ENCODE results near the gene FYN.

DNA sequence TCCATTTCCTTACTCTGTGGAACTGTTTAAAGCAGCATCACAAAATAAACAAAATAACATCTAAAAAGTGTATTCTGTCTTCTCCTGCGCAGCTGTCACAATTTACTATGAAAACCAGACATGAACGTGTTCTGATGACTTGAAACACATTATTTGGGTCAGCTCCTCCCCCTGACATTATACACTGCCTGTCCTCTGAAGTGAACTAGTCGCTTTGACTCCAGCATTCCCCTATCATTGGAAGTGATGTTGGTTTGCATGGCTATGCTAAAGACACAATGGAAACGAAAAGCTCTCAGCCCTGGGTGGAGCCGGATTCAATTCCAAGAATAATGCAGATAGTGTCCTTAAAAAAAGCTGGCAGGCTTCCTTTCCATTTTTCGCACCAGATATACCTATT lies 125.9 kb downstream of the FYN start:
- TF ChIP-seq CEBPB (IDR thresholded peaks at IDR 0.05): no peak
- TF ChIP-seq RAD21 (IDR thresholded peaks at IDR 0.05; ENCODE audit: low read depth): no peak
- TF ChIP-seq, protein P1, sequence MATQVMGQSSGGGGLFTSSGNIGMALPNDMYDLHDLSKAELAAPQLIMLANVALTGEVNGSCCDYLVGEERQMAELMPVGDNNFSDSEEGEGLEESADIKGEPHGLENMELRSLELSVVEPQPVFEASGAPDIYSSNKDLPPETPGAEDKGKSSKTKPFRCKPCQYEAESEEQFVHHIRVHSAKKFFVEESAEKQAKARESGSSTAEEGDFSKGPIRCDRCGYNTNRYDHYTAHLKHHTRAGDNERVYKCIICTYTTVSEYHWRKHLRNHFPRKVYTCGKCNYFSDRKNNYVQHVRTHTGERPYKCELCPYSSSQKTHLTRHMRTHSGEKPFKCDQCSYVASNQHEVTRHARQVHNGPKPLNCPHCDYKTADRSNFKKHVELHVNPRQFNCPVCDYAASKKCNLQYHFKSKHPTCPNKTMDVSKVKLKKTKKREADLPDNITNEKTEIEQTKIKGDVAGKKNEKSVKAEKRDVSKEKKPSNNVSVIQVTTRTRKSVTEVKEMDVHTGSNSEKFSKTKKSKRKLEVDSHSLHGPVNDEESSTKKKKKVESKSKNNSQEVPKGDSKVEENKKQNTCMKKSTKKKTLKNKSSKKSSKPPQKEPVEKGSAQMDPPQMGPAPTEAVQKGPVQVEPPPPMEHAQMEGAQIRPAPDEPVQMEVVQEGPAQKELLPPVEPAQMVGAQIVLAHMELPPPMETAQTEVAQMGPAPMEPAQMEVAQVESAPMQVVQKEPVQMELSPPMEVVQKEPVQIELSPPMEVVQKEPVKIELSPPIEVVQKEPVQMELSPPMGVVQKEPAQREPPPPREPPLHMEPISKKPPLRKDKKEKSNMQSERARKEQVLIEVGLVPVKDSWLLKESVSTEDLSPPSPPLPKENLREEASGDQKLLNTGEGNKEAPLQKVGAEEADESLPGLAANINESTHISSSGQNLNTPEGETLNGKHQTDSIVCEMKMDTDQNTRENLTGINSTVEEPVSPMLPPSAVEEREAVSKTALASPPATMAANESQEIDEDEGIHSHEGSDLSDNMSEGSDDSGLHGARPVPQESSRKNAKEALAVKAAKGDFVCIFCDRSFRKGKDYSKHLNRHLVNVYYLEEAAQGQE (IDR thresholded peaks at IDR 0.05; ENCODE audit: low read depth): no peak
- TF ChIP-seq CREB1 (IDR thresholded peaks at IDR 0.05; ENCODE audit: low read depth): no peak
- TF ChIP-seq EP300 (IDR thresholded peaks at IDR 0.05; ENCODE audit: borderline replicate concordance): no peak
- TF ChIP-seq FOXM1 (IDR thresholded peaks at IDR 0.05; ENCODE audit: borderline replicate concordance, low read depth): no peak
- TF ChIP-seq YY1 (IDR thresholded peaks at IDR 0.05; ENCODE audit: low read depth): no peak

All from Ishikawa (cell line).